Activated T-helper 1 cell treated with anti-CD3 and anti-CD28 coated beads, Interleukin-12 subunit alpha, Interleukin-12 subunit beta, Interleukin-2, Interleukin-4 antibody, amounts not matched to agents 30 ng/mL and 10 ng/mL and 1 ng/mL, durations not matched to agents 14 hours and 24 hours and 36 hours (primary cell): Measurements from ENCODE around the gene SPANXN2. TPM values are rescaled to one million over a fixed set of nuclear protein-coding genes. Genes with fewer than 3 reads are reported as not detected.
"Not testable (repeated sequence)": the region's sequence is repeated elsewhere in the genome, so short reads cannot be mapped to it uniquely, and the experiment has no call there.

Experiments used
- DNase-seq: peaks from one replicate; pipeline ENCODE4 v3.0.0; 2021; ENCODE audit warnings: low spot score
- H3K27ac Mint-ChIP-seq: one replicate; pipeline ENCODE4 v1.8.0; 2021; ENCODE audit warnings: mild to moderate bottlenecking, mixed read lengths
- H3K27me3 Mint-ChIP-seq: one replicate; pipeline ENCODE4 v1.8.0; 2022; ENCODE audit warnings: mild to moderate bottlenecking, moderate library complexity, mixed read lengths; ENCODE audit not compliant: insufficient read depth
- H3K36me3 Mint-ChIP-seq: one replicate; pipeline ENCODE4 v1.8.0; 2021; ENCODE audit warnings: low read depth, mixed read lengths
- H3K4me1 Mint-ChIP-seq: one replicate; pipeline ENCODE4 v1.8.0; 2021; ENCODE audit warnings: low read depth, mixed read lengths
- H3K4me3 Mint-ChIP-seq: one replicate; pipeline ENCODE4 v1.8.0; 2021; ENCODE audit warnings: mild to moderate bottlenecking, moderate library complexity, mixed read lengths
- H3K9me3 Mint-ChIP-seq: one replicate; pipeline ENCODE4 v1.8.0; 2021; ENCODE audit warnings: mixed read lengths
- intact Hi-C: fragments of 100-400 bp; cut with micrococcal nuclease; formaldehyde crosslinking; loops from one replicate; pipeline ENCODE4 v1.15.1; 2024
- total RNA-seq: library from RNA; stranded (reverse); gene quantifications from 2 replicates; pipeline ENCODE4 v1.2.3, GENCODE V29; 2022

SPANXN2 gene
- total RNA-seq, result not detected in 2 replicates

- H3K4me1 Mint-ChIP-seq, intact Hi-C loops, H3K27me3 Mint-ChIP-seq, DNase-seq, H3K27ac Mint-ChIP-seq, H3K4me3 Mint-ChIP-seq, H3K36me3 Mint-ChIP-seq: not testable (repeated sequence)
- peaks cover 17% of the 10 kb centered on the region for H3K9me3 Mint-ChIP-seq
These were observed at the start of gene SPANXN2 for GRCh38 chrX:143720652-143721051. TSS of gene SPANXN2 (minus strand) at chrX:143720752. CDS start at chrX:143720668, 84 bp downstream.

- intact Hi-C loops, result no loop called here
- Mint-ChIP-seq H3K27me3 (no peaks in the 10 kb centered on the region), H3K4me3 (no peak overlapping the region)
These were observed 48.4 kb upstream of the SPANXN2 start for GRCh38 chrX:143768976-143769375.

GRCh38 chrX:143767789-143768188, 47.2 kb upstream of the SPANXN2 start:
- not testable (repeated sequence) for H3K36me3 Mint-ChIP-seq

More at GRCh38 chrX:143768976-143769375, 48.4 kb upstream of the SPANXN2 start:
- Mint-ChIP-seq H3K9me3 (peaks cover 5% of the 10 kb centered on the region), H3K27ac (no peak overlapping the region), H3K36me3 (no peaks in the 10 kb centered on the region), H3K4me1 (no peaks in the 10 kb centered on the region)
- no peak for DNase-seq

DNA sequence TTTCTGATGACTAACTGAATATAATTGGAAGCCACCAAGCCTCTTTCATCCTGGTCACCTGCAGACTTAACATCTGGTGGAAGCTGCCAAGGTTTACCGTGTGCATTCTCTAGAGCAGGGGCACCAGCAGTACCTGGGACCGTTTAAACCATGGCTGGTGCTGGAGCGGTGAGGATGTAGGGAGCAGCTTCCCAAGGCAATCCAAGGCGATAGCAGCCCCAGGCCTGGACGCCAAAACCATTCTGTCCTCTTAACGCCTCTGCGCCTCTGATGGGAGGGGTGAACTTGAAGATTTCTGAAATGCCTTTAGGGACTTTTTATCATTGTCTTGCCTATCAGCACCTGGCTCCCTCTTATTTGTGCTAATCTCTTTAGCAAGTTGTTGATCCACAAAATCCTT, 37.3 kb upstream of the SPANXN2 start:
- Mint-ChIP-seq H3K4me1 (no peaks in the 10 kb centered on the region), H3K4me3 (no peak overlapping the region), H3K36me3 (no peaks in the 10 kb centered on the region), H3K27ac (no peak overlapping the region), H3K9me3 (no peaks in the 10 kb centered on the region), H3K27me3 (no peaks in the 10 kb centered on the region)
- no peak for DNase-seq
- intact Hi-C loops, result no loop called here

More at GRCh38 chrX:143767789-143768188, 47.2 kb upstream of the SPANXN2 start:
- DNase-seq, intact Hi-C loops, H3K27me3 Mint-ChIP-seq, H3K27ac Mint-ChIP-seq, H3K4me1 Mint-ChIP-seq, H3K9me3 Mint-ChIP-seq, H3K4me3 Mint-ChIP-seq: not testable (repeated sequence)

DNA sequence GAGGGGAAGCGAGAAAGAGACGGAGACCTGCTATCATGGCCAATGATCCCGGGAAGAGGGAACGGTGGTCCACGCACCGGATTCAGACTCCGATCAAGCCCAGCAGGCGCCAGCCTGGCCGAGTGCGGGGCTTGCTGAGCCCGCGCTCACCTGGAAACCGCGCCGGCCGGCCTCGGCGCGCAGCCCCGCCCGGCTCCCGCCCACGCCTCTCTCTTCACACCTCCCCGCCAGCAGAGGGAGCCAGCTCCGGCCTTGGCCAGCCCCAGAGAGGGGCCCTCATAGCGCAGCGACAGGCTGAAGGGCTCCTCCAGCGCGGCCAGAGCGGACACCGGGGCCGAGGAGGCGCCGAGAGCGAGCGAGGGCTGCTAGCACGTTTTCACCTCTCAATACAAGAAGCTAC, 36.8 kb upstream of the SPANXN2 start:
- Mint-ChIP-seq H3K4me3 (no peak overlapping the region), H3K27ac (no peak overlapping the region), H3K36me3 (no peaks in the 10 kb centered on the region), H3K4me1 (no peaks in the 10 kb centered on the region), H3K27me3 (no peaks in the 10 kb centered on the region), H3K9me3 (no peaks in the 10 kb centered on the region)
- intact Hi-C loops, result no loop called here
- no peak for DNase-seq

- intact Hi-C loops, result no loop called here
- Mint-ChIP-seq H3K27ac (no peak overlapping the region), H3K36me3 (no peaks in the 10 kb centered on the region), H3K4me1 (no peaks in the 10 kb centered on the region), H3K27me3 (no peaks in the 10 kb centered on the region), H3K9me3 (no peaks in the 10 kb centered on the region), H3K4me3 (no peak overlapping the region)
- no peak for DNase-seq
These were observed 33.6 kb upstream of the SPANXN2 start for GRCh38 chrX:143754183-143754582.

- H3K4me1 Mint-ChIP-seq, result no peaks in the 10 kb centered on the region
- H3K9me3 Mint-ChIP-seq, result no peaks in the 10 kb centered on the region
- H3K36me3 Mint-ChIP-seq, result no peaks in the 10 kb centered on the region
- no peaks in the 10 kb centered on the region for H3K27me3 Mint-ChIP-seq
- H3K27ac Mint-ChIP-seq, result no peak overlapping the region
- intact Hi-C loops, result no loop called here
- H3K4me3 Mint-ChIP-seq, result no peak overlapping the region
- no peak for DNase-seq
These were observed 13.3 kb upstream of the SPANXN2 start for GRCh38 chrX:143733866-143734265.

GRCh38 chrX:143726296-143726695, 5.7 kb upstream of the SPANXN2 start:
- Mint-ChIP-seq H3K27me3 (no peaks in the 10 kb centered on the region), H3K9me3 (peaks cover 7% of the 10 kb centered on the region), H3K4me1 (no peaks in the 10 kb centered on the region), H3K36me3 (no peaks in the 10 kb centered on the region), H3K27ac (no peak overlapping the region), H3K4me3 (no peak overlapping the region)
- intact Hi-C loops, result no loop called here
- no peak for DNase-seq

- no peaks in the 10 kb centered on the region for H3K27me3 Mint-ChIP-seq
- no peaks in the 10 kb centered on the region for H3K4me1 Mint-ChIP-seq
- H3K36me3 Mint-ChIP-seq, result no peaks in the 10 kb centered on the region
- H3K4me3 Mint-ChIP-seq, result no peak overlapping the region
- no peaks in the 10 kb centered on the region for H3K9me3 Mint-ChIP-seq
- H3K27ac Mint-ChIP-seq, result no peak overlapping the region
- DNase-seq, result no peak
- intact Hi-C loops, result no loop called here
These were observed 19.1 kb downstream of the SPANXN2 start for GRCh38 chrX:143701460-143701859.

GRCh38 chrX:143694885-143695284, 25.7 kb downstream of the SPANXN2 start:
- intact Hi-C loops, result no loop called here
- H3K4me1 Mint-ChIP-seq, result no peaks in the 10 kb centered on the region
- no peak overlapping the region for H3K4me3 Mint-ChIP-seq
- H3K27me3 Mint-ChIP-seq, result no peaks in the 10 kb centered on the region
- H3K27ac Mint-ChIP-seq, result no peak overlapping the region
- no peak for DNase-seq
- no peaks in the 10 kb centered on the region for H3K36me3 Mint-ChIP-seq
- H3K9me3 Mint-ChIP-seq, result no peaks in the 10 kb centered on the region

- Mint-ChIP-seq H3K27me3 (no peaks in the 10 kb centered on the region), H3K4me3 (no peak overlapping the region), H3K4me1 (no peaks in the 10 kb centered on the region), H3K9me3 (no peaks in the 10 kb centered on the region), H3K36me3 (no peaks in the 10 kb centered on the region), H3K27ac (no peak overlapping the region)
- intact Hi-C loops, result no loop called here
- DNase-seq, result no peak
These were observed 37.1 kb downstream of the SPANXN2 start for GRCh38 chrX:143683486-143683885.

DNA sequence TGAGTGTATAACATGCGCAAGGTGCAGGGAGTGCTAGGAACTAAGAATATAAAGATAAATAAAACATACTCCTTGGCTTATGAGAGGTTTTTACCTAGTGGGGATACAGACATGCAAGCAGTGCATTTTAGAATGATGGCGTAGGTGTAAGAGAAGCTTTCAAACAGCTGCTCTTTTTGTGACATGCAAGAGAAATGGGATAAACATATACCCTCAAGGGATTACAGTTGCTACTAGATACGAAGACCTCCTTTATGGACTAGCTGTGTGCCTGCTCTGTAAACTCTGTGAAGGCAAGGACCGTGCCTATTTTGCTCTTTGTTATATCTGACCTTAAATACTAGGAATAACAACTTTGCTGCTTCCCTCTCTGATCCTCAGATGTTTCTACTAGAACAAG, 45.6 kb downstream of the SPANXN2 start:
- H3K27ac Mint-ChIP-seq, result no peak overlapping the region
- H3K36me3 Mint-ChIP-seq, result no peaks in the 10 kb centered on the region
- H3K9me3 Mint-ChIP-seq, result peaks cover 4% of the 10 kb centered on the region
- intact Hi-C loops, result no loop called here
- no peaks in the 10 kb centered on the region for H3K4me1 Mint-ChIP-seq
- no peak for DNase-seq
- H3K27me3 Mint-ChIP-seq, result no peaks in the 10 kb centered on the region
- H3K4me3 Mint-ChIP-seq, result no peak overlapping the region

GRCh38 chrX:143669395-143669794, 51.2 kb downstream of the SPANXN2 start:
- Mint-ChIP-seq H3K4me3 (no peak overlapping the region), H3K9me3 (no peaks in the 10 kb centered on the region), H3K4me1 (no peaks in the 10 kb centered on the region), H3K36me3 (no peaks in the 10 kb centered on the region), H3K27ac (no peak overlapping the region), H3K27me3 (no peaks in the 10 kb centered on the region)
- intact Hi-C loops, result no loop called here
- DNase-seq, result no peak

- H3K27me3 Mint-ChIP-seq, result no peaks in the 10 kb centered on the region
- H3K36me3 Mint-ChIP-seq, result no peaks in the 10 kb centered on the region
- H3K4me3 Mint-ChIP-seq, result no peak overlapping the region
- DNase-seq, result no peak
- intact Hi-C loops, result no loop called here
- no peak overlapping the region for H3K27ac Mint-ChIP-seq
- no peaks in the 10 kb centered on the region for H3K9me3 Mint-ChIP-seq
- H3K4me1 Mint-ChIP-seq, result no peaks in the 10 kb centered on the region
These were observed 56.2 kb downstream of the SPANXN2 start for GRCh38 chrX:143664302-143664701.
